RWPE2 (cell line): Measurements from ENCODE around the gene MEIG1.
"Not testable (repeated sequence)": the region's sequence is repeated elsewhere in the genome, so short reads cannot be mapped to it uniquely, and the experiment has no call there.

Experiments used
- ATAC-seq: fragments of 200-7000 bp; cut with Tn5 transposase; 3 replicates; pipeline ENCODE4 v1.9.1; 2021; ENCODE audit warnings: low read depth
- DNase-seq: peaks from one replicate; pipeline ENCODE4 v3.0.0-alpha.2; 2020; ENCODE audit warnings: low spot score
- H3K27ac ChIP-seq: fragments of 450-650 bp; 2 replicates; pipeline ENCODE4 v1.5.1; 2017; ENCODE audit warnings: mild to moderate bottlenecking; ENCODE audit not compliant: poor library complexity, severe bottlenecking
- H3K27me3 ChIP-seq: fragments of 250-450 bp; sonication (Bioruptor Pico); 2 replicates; pipeline ENCODE4 v1.5.1; 2021; ENCODE audit warnings: mild to moderate bottlenecking, moderate library complexity; ENCODE audit not compliant: insufficient read depth, poor library complexity, severe bottlenecking
- H3K36me3 ChIP-seq: fragments of 250-450 bp; sonication (Bioruptor Pico); 2 replicates; pipeline ENCODE4 v1.5.1; 2020; ENCODE audit warnings: low read depth, mild to moderate bottlenecking, moderate library complexity
- H3K4me1 ChIP-seq: fragments of 250-450 bp; sonication (Bioruptor Pico); 2 replicates; pipeline ENCODE4 v1.5.1; 2021; ENCODE audit warnings: mild to moderate bottlenecking, moderate library complexity; ENCODE audit not compliant: insufficient read depth, poor library complexity, severe bottlenecking
- H3K4me3 ChIP-seq: fragments of 250-450 bp; sonication (Bioruptor Pico); 2 replicates; pipeline ENCODE4 v1.5.1; 2021; ENCODE audit warnings: mild to moderate bottlenecking, moderate library complexity; ENCODE audit not compliant: severe bottlenecking
- H3K9me3 ChIP-seq: fragments of 250-450 bp; sonication (Bioruptor Pico); 2 replicates; pipeline ENCODE4 v1.5.1; 2021; ENCODE audit warnings: mild to moderate bottlenecking, moderate library complexity; ENCODE audit not compliant: severe bottlenecking
- TF ChIP-seq, protein P1 (sequence below): fragments of 450-650 bp; IDR thresholded peaks from one replicate; pipeline ENCODE4 v1.5.1; 2017; ENCODE audit warnings: mild to moderate bottlenecking, moderate library complexity; ENCODE audit not compliant: poor library complexity, severe bottlenecking

The MEIG1 gene

DNA sequence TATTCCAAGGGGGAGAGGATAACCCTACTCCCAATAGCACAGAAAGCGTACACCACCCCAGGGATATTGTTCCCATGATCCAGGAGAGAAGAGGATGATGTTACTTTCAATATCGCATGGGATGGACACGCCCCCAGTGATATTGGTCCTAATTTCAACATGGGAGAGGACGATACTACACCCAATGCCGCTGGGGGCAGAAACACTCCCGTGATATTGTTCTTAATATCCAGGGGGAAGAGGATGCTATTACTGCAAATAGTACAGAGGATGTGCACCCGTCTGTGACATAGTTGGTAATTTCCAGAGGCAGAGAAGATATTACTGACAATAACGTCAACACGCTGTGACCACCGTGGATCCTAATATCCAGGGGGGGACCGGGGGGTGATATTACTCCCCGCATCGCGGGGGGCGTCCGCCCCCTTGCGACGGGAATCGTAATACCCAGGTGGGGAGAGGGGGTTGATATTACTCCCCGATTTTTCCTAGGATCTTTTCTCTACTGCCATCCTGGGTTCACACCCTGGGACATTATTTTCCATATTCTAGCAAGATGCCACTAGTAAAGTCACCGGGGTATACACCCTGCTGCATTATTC lies 16.6 kb downstream of the MEIG1 start:
- Histone ChIP-seq H3K4me3 (no peak overlapping the region), H3K27ac (no peak overlapping the region), H3K36me3 (no peaks in the 10 kb centered on the region), H3K4me1 (no peaks in the 10 kb centered on the region), H3K27me3 (no peaks in the 10 kb centered on the region), H3K9me3 (no peaks in the 10 kb centered on the region)
- DNase-seq (no peak), ATAC-seq (no peak)
- TF ChIP-seq, protein P1, sequence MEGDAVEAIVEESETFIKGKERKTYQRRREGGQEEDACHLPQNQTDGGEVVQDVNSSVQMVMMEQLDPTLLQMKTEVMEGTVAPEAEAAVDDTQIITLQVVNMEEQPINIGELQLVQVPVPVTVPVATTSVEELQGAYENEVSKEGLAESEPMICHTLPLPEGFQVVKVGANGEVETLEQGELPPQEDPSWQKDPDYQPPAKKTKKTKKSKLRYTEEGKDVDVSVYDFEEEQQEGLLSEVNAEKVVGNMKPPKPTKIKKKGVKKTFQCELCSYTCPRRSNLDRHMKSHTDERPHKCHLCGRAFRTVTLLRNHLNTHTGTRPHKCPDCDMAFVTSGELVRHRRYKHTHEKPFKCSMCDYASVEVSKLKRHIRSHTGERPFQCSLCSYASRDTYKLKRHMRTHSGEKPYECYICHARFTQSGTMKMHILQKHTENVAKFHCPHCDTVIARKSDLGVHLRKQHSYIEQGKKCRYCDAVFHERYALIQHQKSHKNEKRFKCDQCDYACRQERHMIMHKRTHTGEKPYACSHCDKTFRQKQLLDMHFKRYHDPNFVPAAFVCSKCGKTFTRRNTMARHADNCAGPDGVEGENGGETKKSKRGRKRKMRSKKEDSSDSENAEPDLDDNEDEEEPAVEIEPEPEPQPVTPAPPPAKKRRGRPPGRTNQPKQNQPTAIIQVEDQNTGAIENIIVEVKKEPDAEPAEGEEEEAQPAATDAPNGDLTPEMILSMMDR, result peak; percentile 31

DNA sequence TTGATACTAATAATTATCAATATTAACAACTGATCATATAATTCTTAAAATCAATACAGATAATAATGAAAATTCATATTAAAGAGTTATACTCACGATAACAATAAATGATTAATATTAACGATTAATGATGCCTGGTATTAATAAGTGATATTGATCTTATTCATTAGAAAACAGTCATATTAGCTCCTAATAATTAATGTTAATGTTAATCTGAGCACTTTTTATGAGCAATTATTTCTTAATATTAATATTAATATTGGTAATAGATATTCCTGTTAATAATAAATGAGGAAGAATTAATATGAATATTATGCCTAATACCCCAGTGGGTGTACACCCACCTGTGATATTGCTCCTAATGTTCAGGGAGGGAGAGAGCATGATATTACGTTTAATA lies 23.6 kb downstream of the MEIG1 start:
- Histone ChIP-seq H3K36me3 (no peaks in the 10 kb centered on the region), H3K4me3 (no peak overlapping the region), H3K4me1 (no peaks in the 10 kb centered on the region), H3K27me3 (no peaks in the 10 kb centered on the region), H3K27ac (no peak overlapping the region), H3K9me3 (no peaks in the 10 kb centered on the region)
- ATAC-seq, result no peak
- TF ChIP-seq, protein P1, result no peak
- no peak for DNase-seq

DNA sequence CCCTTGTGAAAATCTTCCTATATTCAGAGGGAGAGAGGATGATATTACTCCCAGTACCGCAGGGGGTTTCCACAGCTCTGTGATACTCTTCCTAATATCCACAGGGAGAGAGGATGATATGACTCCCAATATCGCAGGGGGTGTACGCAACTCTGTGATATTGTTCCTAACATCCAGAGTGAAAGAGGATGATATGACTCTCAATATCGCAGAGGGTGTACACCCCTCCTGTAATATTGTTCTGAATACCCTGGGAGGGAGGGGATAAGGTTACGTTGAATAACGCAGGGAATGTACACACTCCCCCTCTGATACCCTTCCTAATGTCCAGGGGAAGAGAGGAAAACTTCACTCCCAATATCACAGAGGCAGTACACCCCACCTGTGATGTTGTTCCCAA lies 30.4 kb downstream of the MEIG1 start:
- not testable (repeated sequence) for ATAC-seq, H3K36me3 ChIP-seq, H3K27me3 ChIP-seq, H3K4me1 ChIP-seq, H3K4me3 ChIP-seq, H3K9me3 ChIP-seq, DNase-seq, H3K27ac ChIP-seq

DNA sequence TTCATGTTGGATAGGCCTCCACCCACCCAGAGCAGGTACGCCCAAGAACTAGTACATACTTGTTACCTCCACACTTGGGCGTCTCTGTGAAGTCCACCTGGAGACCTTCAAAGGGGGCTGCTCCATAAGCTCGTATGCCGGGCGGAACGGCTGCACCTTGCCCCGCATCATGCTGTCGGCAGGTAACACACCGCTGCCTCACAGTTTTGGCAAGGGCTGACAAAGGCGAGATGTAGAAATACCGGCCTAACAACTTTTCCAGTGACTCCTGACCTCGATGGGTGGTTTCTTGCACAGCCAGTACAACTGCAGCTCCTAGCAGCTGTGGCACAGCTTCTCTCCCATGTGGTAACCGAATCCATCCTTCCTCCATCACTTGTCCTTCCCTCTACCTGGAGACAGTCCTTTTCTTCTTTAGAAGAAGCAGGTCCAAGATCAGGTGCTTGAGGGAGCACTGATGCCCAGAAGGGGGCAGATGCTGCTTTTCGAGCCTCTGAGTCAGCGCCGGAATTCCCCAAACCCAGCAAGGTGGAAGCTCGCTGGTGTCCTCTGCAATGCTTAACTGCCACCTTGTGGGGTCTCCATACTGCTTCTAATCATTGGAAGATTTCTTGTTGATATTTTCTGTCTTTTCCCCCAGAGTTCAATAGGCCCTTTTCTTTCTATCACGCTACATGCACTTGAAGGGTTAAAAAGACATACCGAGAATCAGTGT lies 32.0 kb downstream of the MEIG1 start:
- ATAC-seq, H3K4me1 ChIP-seq, H3K4me3 ChIP-seq, H3K27ac ChIP-seq, H3K27me3 ChIP-seq, DNase-seq, H3K9me3 ChIP-seq, H3K36me3 ChIP-seq: not testable (repeated sequence)
- TF ChIP-seq, protein P1, result peak; percentile 22

DNA sequence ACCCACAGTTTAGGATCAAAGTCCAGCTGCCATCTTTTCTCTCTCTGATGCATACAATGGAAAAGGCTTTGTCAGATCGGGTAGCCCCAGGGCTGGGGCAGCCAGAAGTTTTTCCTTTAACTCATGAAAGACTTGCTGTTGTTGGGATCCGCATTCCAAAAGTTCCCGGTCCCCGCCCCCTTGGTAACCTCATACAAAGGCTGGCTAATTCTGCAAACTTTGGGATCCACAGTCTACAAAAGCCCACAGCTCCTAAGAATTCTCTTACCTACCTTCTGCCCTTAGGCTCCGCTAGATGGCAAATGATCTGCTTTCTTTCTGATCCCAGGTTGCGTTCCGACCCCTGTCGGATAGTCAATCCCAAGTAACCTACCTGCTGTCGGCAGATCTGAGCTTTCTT lies 33.1 kb downstream of the MEIG1 start:
- H3K4me3 ChIP-seq, H3K9me3 ChIP-seq, H3K27me3 ChIP-seq, H3K4me1 ChIP-seq, H3K36me3 ChIP-seq, DNase-seq, H3K27ac ChIP-seq, ATAC-seq: not testable (repeated sequence)

DNA sequence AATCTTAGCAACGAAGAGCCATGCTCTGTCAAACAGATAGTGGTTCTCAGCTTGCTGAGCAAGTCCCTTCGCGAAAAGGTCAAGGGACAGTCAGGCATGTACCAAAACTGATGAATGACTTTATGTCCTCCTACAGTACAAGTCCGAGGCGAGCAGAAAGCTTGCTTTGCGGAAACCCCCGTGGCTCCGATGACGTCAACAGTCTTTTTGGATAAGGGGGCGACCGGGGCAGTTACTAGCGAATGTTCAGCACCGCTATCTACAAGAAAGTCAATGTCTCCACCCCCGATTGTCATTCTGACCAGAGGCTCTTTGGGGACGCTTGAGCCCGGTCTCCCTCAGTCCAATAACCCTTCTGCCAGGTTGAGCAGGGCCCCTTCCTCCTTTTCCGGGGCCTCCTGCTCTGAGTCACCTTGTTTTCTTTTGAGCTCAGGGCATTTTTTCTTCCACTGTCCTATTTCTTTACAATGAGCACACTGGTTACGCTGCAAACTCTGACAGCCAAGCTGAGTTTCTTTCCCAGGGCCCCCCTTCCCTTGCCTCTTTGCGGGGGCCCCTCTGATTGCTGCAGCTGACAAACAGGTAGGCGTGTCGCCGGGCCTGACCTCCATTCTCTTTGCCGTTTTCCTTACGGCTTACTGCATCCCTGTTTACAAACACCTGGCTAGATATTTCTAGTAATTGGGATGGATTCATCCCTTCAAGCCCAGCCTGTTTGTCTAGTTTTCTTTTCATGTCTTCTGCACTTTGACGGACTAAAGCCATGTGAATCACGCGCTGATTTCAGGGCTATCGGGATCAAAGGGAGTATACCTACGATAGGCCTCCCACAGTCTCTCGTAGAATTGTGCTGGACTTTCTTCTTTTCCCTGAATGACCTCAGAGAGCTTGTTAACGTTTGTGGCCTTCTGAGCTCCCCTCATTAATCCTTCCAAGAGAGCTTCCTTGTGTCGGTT lies 34.6 kb downstream of the MEIG1 start:
- not testable (repeated sequence) for H3K27ac ChIP-seq, H3K9me3 ChIP-seq, H3K4me1 ChIP-seq, ATAC-seq, DNase-seq, H3K4me3 ChIP-seq, H3K27me3 ChIP-seq, H3K36me3 ChIP-seq
